Motor neuron (in vitro differentiated cells): ENCODE results near the gene ELF1. TPM values are rescaled to one million over a fixed set of nuclear protein-coding genes. Genes with fewer than 3 reads are reported as not detected.

Experiments
- ATAC-seq, 8 experiments: fragments of 200-7000 bp; cut with Tn5 transposase; replicated peaks in 6 of 8; 2 replicates each; pipeline ENCODE4 v1.8.0; 2021; ENCODE audit warnings: mild to moderate bottlenecking in 8 of 8, moderate library complexity in 8 of 8
- H3K27ac ChIP-seq, 2 donors: fragments of 250-450 bp; sonication (Bioruptor Pico); 2 replicates each; pipeline ENCODE4 v1.9.0; 2021; ENCODE audit warnings: antibody characterized with exemption in 2 of 2, mild to moderate bottlenecking in 2 of 2, moderate library complexity in 1 of 2
- H3K4me1 ChIP-seq, 2 donors: fragments of 250-450 bp; sonication (Bioruptor Pico); replicated peaks in 1 of 2; 2 replicates each; pipeline ENCODE4 v1.6.1; 2021; ENCODE audit warnings: antibody characterized with exemption in 2 of 2, mild to moderate bottlenecking in 2 of 2, moderate library complexity in 1 of 2
- H3K4me3 ChIP-seq, 5 donors: fragments of 250-450 bp; sonication (Bioruptor Pico); 2 replicates each; pipeline ENCODE4 v1.9.0; 2021; ENCODE audit warnings: antibody characterized with exemption in 5 of 5, mild to moderate bottlenecking in 5 of 5, moderate library complexity in 4 of 5
- WGBS, 10 experiments: fragments of 450-650 bp; shearing (Covaris generic); methylation state at CpG; one replicate each; pipeline ENCODE4 v1.0.0; 2022; 5-methylcytosine and 5-hydroxymethylcytosine counted together
- in situ Hi-C, 9 experiments: fragments of 400-800 bp; cut with MboI; loops; one replicate each; pipeline ENCODE4 v1.15.0; 2021; ENCODE audit warnings: low sequenced_read_pairs in 9 of 9, low pct_unique_long_range_greater_than_20kb in 2 of 9; ENCODE audit not compliant: unreplicated experiment in 9 of 9
- total RNA-seq, 8 experiments: library from RNA; unstranded; fragments of 300-600 nt; gene quantifications; 2 replicates each; pipeline versions ENCODE4 v1.2.3 to v1.2.4, GENCODE V29; 2022

Gene ELF1
- total RNA-seq, 8 experiments from 2014 or later = 5.9 to 48.0 (median 16.5) TPM

DNA sequence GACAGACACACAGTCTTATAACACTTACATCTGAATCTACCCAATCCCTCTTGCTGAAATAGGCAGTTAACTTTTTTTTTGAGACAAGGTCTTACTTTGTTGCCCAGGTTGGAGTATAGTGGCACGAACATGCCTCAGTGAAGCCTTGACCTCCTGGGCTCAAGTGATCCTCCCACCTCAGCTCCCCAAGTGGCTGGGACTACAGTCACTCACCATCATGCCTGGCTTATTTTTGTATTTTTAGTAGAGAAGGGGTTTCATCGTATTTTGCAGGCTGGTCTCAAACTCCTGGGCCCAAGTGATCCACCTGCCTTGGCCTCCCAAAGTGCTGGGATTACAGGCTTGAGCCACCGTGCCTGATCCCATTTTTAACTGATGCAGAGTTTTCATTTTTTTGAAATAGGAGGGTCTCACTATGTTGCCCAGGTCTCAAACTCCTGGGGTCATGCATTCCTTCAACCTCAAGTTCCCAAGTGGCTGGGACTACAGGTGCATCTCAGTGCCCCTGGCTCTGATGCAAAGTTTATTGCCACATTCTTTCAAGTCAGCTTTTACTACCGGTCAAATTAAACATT is 7.6 kb downstream of the ELF1 start:
- WGBS, 10 experiments = 60 to 100% (median 90%) methylated on average over 2 to 4 of the region's 4 CpGs; no CpG with 5 or more reads in 4 of the 10 experiments
- H3K4me3 ChIP-seq = no peak overlapping the region
- H3K27ac ChIP-seq = no peak overlapping the region
- in situ Hi-C loops = no loop called here
- H3K4me1 ChIP-seq = peaks cover 5 to 12% of the 10 kb centered on the region in 2 donors
- no peak for ATAC-seq

- in situ Hi-C loops = no loop called here
- peak in 2 of 8 experiments; percentile 27 to 51 for ATAC-seq
- WGBS, 10 experiments = 17 to 94% (median 80%) methylated on average over 1 to 2 of the region's 2 CpGs; no CpG with 5 or more reads in 3 of the 10 experiments
Measured at GRCh38 chr13:41008349-41008980, 10.7 kb downstream of the ELF1 start.

DNA sequence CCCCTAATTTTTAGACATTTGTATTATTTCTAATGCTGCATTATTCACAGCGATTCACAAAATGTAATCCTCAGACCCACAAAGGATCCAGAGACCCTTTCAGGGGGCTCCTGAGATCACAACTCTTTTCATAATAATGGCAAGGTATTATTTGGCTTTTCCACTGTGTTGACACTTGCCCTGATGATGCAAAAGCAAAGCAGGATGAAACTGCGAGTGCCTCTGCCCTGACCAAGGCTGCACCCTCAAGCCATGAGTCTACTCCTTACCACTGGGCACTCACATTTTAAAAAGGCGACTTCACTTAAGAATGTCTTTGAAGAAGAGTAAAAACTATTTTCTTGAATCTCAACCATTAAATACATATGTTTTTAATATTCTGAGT is 11.4 kb downstream of the ELF1 start:
- peaks cover 5 to 12% of the 10 kb centered on the region in 2 donors for H3K4me1 ChIP-seq
- ATAC-seq = peak in 2 of 8 experiments; percentile 27 to 47
- in situ Hi-C loops = no loop called here
- H3K4me3 ChIP-seq = no peak overlapping the region
- no peak overlapping the region for H3K27ac ChIP-seq
- 11 to 68% (median 39%) methylated on average over 2 to 3 of the region's 3 CpGs; no CpG with 5 or more reads in 1 of the 10 experiments for WGBS, 10 experiments

More at GRCh38 chr13:41008349-41008980, 10.7 kb downstream of the ELF1 start:
- peaks cover 5 to 12% of the 10 kb centered on the region in 2 donors for H3K4me1 ChIP-seq
- no peak overlapping the region for H3K27ac ChIP-seq
- no peak overlapping the region for H3K4me3 ChIP-seq

- ATAC-seq = no peak
- Histone ChIP-seq H3K27ac (no peak overlapping the region), H3K4me3 (no peak overlapping the region), H3K4me1 (peaks cover 5 to 12% of the 10 kb centered on the region in 2 donors)
- WGBS, 10 experiments = 47 to 89% (median 75%) methylated on average over 3 to 6 of the region's 6 CpGs; no CpG with 5 or more reads in 1 of the 10 experiments
- in situ Hi-C loops = no loop called here
Measured at GRCh38 chr13:41006978-41007743, 12.0 kb downstream of the ELF1 start.

DNA sequence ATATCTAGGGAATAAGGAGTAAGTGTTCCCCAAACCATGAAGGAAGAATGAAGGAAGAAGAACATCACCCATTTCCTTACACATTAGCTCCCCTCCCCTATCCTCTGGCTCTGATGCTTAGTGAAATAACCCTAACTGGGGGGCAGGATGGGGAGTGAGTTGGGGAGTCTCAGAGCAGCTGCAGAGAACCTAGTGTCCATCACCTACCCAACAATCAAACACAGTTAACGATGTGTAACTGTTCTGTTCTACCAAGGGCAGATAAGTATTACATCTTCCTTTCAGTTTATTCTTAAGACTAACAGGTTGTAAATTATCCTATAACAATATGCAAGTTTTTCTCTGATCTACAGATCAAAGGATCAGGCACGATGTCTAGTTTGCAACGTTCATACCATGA is 12.8 kb downstream of the ELF1 start:
- in situ Hi-C loops = no loop called here
- Histone ChIP-seq H3K4me3 (no peak overlapping the region), H3K27ac (no peak overlapping the region), H3K4me1 (peaks cover 5 to 12% of the 10 kb centered on the region in 2 donors)
- no peak for ATAC-seq
- 0 to 81% (median 23%) methylated on average over 1 to 3 of the region's 3 CpGs; no CpG with 5 or more reads in 2 of the 10 experiments for WGBS, 10 experiments

GRCh38 chr13:41005704-41006103 is 13.4 kb downstream of the ELF1 start:
- H3K27ac ChIP-seq = no peak overlapping the region
- no peak for ATAC-seq
- H3K4me1 ChIP-seq = peaks cover 5 to 12% of the 10 kb centered on the region in 2 donors
- H3K4me3 ChIP-seq = no peak overlapping the region
- in situ Hi-C loops = no loop called here

- Histone ChIP-seq H3K4me3 (no peak overlapping the region), H3K4me1 (peaks cover 5 to 12% of the 10 kb centered on the region in 2 donors), H3K27ac (no peak overlapping the region)
- ATAC-seq = no peak
- in situ Hi-C loops = no loop called here
- WGBS, 10 experiments = 18 to 100% (median 92%) methylated on average over 1 to 4 of the region's 4 CpGs
Measured at GRCh38 chr13:41004875-41005693, 14.0 kb downstream of the ELF1 start.

- no peak overlapping the region for H3K4me3 ChIP-seq
- peaks cover 5 to 7% of the 10 kb centered on the region in 2 donors for H3K4me1 ChIP-seq
- WGBS, 10 experiments = 29 to 100% (median 93%) methylated on average over 1 to 2 of the region's 2 CpGs; no CpG with 5 or more reads in 1 of the 10 experiments
- ATAC-seq = no peak
- H3K27ac ChIP-seq = no peak overlapping the region
- in situ Hi-C loops = no loop called here
Measured at GRCh38 chr13:41002606-41003005, 16.5 kb downstream of the ELF1 start.

GRCh38 chr13:41001695-41002094 is 17.4 kb downstream of the ELF1 start:
- Histone ChIP-seq H3K27ac (no peak overlapping the region), H3K4me1 (no peaks in the 10 kb centered on the region), H3K4me3 (no peak overlapping the region)
- 82 to 100% (median 89%) methylated on average over 1 to 4 of the region's 5 CpGs; no CpG with 5 or more reads in 2 of the 10 experiments for WGBS, 10 experiments
- in situ Hi-C loops = no loop called here
- no peak for ATAC-seq

DNA sequence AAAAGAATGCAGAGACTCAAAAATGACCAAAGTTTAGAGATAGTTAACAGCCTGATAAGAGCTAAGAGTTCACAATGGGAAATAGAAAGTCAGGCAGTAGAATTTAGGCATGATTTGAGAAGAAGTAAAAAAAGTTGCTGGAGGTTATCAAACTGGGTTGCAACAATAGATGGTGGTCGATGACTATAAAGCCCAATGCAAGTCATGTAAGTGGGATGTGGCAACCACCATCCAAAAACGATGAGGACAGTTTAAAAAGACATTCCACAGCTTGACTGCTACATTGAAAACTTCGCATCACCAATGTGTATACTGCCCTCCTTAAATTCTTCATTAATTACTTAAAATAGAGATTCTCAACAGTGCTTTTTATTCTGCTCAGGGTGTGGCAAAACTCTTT is 19.7 kb downstream of the ELF1 start:
- 70 to 100% (median 88%) methylated on average over 1 to 3 of the region's 3 CpGs for WGBS, 10 experiments
- H3K4me3 ChIP-seq = no peak overlapping the region
- no peaks in the 10 kb centered on the region for H3K4me1 ChIP-seq
- ATAC-seq = no peak
- in situ Hi-C loops = no loop called here
- no peak overlapping the region for H3K27ac ChIP-seq

- ATAC-seq = no peak
- in situ Hi-C loops = no loop called here
- WGBS, 10 experiments = 80 to 100% (median 99%) methylated on average over 1 to 5 of the region's 5 CpGs
- no peak overlapping the region for H3K4me3 ChIP-seq
- H3K27ac ChIP-seq = no peak overlapping the region
- no peaks in the 10 kb centered on the region for H3K4me1 ChIP-seq
Measured at GRCh38 chr13:40996426-40997092, 22.6 kb downstream of the ELF1 start.

DNA sequence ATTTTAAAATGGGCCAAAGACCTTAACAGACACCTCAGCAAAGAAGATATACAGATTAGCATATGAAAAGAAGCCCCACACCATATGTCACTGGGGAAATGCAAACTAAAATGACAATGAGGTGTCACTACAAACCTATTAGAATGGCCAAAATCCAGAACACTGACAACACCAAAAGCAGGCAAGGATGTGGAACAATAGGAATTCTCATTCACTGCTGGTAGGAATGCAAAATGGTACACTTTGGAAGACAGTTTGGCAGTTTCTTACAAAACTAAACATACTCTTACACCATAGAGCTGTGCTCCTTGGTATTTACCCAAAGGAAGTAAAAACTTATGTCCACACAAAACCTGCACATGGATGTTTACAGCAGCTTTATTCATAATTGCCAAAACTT is 23.1 kb downstream of the ELF1 start:
- Histone ChIP-seq H3K4me1 (no peaks in the 10 kb centered on the region), H3K4me3 (no peak overlapping the region), H3K27ac (no peak overlapping the region)
- in situ Hi-C loops = no loop called here
- no peak for ATAC-seq
